NCI-H510A treated with DMSO at 0.1 percent for 48 hours (cell line): ENCODE measurements around the gene AP4S1.
"Not testable (repeated sequence)": the region's sequence is repeated elsewhere in the genome, so short reads cannot be mapped to it uniquely, and the experiment has no call there.

Experiments used
- DNase-seq: peaks from one replicate; lab custom pipeline; 2025; lab: John Stamatoyannopoulos, UW

The AP4S1 gene

DNA sequence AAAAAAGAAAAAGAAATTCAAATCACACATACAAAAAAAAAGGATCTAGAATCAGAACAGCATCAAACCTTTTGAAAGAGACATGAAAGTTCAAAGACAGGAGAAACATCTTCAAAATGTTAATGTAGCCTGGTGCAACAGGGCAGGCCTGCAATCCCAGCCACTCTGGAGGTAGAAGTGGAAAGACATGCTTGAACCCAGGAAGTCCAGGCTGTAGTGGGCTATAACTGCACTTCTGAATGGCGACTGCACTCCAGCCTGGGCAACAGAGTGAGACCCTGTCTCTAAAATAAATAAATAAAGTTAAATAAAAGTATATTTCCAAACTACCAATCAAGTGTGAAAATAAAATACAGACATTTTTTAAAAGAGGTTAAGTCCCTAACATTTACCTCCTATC is 18.7 kb upstream of the AP4S1 start:
- DNase-seq = no peak

DNA sequence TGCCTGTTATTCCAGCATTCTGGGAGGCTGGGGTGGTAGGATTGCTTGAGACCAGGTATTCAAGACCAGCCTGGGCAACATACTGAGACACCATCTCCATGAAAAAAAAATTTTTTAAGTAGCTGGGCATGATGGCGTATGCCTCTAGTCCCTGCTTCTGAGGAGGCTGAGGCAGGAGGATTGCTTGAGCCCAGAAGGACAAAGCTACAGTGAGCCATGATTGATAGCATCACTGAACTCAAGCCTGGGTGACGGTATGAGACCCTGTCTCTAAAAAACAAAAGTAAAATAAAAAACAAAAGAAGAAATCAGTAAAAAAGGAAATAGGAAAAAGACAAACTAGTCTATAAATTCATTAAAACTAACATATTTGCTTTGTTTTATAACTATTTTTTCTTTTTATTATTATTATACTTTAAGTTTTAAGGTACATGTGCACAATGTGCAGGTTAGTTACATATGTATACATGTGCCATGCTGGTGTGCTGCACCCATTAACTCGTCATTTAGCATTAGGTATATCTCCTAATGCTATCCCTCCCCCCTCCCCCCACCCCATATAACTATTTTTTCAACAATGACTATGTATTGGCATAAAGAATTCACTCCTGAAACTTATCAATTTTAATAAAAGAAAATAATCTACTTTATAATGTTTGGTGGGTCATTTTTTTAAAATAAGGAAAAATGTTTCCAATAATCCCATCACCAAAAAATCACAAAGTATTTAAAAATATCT is 15.4 kb upstream of the AP4S1 start:
- DNase-seq = no peak

DNA sequence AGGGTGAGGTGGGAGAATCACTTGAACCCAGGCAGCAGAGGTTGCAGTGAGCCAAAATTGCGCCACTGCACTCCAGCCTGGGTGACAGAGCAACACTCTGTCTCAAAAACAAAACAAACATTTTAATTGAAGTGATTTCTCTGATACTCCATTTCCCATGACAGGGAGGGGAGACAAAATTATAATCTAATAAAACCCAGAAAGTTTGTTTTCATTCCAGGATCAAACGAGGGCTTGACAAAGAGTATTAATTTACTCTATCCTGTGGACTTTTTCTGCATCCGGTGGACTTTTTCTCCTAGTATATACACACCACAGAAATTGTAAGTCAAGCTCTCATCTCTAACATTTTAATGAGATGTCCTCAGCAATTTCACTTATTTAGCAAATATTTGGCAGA is 14.5 kb upstream of the AP4S1 start:
- DNase-seq = no peak

DNA sequence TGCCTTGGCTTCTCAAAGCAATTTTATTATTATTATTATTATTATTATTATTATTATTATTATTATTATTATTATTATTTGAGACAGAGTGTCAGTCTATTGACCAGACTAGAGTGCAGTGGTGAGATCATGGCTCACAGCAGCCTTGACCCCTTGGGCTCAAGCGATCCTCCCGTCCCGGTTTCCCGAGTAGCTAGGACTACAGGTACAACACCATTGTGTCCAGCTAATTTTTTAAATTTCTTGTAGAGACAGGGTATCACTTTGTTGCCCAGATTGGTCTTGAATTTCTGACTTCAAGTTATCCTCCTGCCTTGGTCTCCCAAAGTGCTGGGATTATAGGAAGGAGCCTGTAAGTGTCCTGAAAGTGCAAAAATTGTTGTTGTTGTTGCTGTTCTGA is 11.6 kb upstream of the AP4S1 start:
- no peak for DNase-seq

DNA sequence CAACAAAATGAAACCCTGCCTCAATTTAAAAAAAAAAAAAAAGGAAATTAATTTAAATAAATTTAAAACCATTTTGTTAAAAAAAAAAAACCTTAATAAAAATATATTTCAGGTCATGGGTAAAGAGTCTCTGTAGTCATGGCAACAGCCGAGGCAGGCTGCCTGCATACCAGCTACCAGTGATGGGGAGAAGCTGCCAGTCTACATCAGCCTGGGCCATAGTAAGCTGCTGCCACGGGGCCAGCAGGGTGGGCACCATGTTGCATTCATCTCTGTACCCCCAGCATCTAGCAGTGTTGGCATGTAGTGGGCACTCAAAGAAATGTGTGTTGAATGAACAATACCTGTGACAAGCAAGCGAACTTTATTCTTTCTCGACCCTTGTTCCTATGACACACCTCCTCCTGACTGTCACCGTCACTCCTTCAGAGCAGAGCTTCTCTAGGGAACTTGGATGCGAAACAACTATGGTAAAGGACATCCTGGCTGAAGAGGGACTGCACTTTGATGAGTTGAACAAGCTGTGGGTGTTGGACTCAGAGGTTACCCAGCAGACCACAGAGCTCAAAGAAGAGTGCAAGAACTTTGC is 7.3 kb upstream of the AP4S1 start:
- no peak for DNase-seq

DNA sequence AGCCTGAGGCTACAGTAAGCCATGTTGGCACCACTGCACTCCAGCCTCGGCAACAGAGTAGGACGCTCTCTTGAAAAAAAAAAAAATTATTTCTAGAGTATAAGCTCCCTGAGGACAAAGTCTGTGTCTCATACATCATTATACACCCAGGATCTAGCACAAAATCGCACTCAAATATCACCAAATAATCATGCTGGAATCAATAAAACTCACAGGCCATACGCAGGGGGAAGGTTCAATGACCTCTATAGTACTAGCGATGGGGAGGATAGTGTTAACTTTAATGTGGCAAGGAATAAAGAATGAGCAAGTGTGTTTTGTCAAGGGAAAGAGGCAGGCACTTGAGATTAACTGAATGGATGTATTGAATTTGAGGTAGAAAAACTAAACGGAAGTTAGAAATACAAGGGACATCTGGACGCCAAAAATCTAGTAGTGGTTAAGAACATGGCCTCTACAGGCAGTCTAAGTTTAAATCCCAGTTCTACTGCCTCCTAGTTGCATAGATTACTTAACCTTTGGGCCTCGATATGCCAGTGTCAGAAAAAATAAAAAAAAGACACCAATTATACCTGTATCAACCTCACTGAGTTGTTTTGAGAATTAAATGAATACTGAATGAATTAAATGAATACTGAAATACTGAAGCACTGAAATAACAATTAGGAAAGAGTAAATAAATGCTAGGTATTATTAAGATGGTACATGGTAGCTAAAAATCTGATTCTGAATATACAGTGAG is 4.4 kb upstream of the AP4S1 start:
- DNase-seq = no peak

DNA sequence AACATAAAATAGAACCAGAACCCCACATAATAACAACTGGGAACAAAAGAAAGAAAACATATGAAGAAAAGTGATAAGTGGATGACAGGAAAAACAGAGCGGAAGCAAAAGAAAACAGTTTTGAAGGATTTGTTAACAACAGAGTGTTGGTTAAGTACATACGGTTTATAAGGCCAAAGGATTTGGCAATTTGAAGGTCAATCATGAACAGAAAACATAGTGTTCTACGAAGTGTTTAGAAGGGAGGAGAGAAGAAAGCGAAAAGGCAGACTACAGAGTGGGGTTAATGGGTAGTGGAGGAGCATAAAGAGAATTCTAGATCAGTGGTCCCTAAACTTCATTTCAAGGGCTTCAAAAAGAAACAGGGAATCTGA is 3.9 kb upstream of the AP4S1 start:
- no peak for DNase-seq

DNA sequence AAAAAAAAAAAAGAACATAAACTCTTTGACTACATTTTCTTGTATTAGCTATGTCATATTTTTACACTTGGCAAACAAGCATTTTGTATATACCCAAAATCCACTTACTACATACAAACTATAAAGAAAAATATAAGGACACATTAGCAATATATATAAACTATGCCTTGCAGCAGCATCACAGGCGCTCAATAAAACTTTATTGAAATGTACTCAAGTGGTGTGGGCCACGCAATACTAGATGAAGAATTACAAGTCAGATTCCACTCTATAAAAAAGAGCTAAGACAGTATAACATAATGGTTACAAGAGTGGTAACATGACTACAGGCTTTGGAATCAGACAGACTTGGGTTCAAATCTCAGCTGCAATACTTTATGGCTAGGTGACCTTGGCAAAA is 3.1 kb upstream of the AP4S1 start:
- no peak for DNase-seq

DNA sequence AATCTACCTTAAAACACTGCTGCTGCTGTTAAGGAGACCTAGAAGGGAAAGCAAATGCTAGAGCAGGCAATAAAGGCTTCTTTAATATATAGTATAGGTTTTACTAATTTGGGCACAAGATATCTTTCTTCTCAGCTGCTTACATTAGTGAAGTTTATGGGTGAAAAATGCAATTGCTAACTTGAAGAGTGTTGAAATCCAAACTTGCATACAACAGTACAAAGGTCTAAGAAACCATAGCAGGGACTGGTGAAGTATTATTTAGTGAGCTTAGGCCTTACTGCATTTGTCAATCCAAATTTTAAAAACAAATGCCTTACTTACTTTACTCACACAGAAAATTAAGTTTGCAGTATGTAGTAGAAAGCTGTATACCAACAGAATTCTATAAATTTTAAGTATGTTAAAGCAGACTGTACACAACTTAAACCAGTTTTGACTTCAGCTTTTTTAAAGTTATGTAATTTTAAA is 1.4 kb upstream of the AP4S1 start:
- no peak for DNase-seq

DNA sequence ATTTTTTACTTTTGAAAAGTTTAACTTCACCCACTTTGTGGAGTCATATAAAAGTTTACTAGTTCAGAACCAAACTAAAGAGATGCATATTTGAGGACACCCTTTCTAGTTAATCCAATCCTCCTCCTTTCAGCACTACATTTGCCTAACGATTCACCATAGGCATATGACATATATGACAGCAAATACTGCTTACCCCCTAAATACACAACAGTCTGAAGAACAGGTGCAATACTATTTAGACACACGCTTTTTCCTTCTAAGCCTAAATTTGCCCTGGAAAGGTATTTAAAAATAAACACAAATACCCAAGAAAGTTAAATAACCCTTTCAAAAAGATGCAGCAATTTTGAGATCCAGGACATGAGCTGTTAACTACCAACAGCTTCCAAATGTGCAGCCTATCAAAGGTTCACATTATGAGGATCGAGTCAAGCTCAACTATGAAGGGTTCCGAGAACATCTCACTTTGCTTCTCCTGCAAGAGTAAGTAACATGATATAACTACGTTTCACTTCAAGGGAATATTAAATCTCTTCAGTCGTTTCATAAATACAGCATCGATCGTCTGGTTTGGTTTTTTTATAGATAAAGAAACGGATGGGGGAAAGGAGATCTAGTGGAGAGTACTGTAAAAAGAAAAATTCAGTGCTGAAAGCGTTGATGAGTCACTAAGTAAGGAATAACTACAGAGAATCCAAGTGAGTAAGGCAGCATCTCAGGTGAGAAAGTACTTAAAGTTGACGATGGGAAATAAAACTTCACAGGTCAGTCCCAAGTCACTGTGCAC is 677 bp upstream of the AP4S1 start:
- no peak for DNase-seq

DNA sequence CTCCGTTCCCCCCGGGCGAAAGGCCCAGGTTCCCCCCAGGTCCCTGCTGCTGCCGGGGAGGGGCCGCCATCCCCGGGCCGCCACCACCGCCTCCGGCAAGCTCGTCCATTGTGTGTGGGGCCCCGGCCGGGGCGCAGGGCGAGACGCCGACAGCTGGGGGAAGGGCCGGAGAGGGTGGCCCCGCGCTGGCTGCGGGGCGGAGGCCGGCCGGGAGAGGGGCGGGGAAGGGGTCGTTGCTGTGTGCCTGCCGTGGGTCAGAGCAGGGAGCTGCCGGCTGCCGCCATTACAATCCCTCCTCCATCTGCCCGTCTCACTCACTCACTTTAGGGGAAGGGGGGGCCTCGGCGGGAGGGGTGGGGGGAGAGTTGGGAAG is 614 bp downstream of the AP4S1 start, which contains the start of gene STRN3:
TSS of gene STRN3 (minus strand) at position 303 of the 373 bp plus-strand sequence. CDS start at position 109, 194 bp downstream.
- no peak for DNase-seq

DNA sequence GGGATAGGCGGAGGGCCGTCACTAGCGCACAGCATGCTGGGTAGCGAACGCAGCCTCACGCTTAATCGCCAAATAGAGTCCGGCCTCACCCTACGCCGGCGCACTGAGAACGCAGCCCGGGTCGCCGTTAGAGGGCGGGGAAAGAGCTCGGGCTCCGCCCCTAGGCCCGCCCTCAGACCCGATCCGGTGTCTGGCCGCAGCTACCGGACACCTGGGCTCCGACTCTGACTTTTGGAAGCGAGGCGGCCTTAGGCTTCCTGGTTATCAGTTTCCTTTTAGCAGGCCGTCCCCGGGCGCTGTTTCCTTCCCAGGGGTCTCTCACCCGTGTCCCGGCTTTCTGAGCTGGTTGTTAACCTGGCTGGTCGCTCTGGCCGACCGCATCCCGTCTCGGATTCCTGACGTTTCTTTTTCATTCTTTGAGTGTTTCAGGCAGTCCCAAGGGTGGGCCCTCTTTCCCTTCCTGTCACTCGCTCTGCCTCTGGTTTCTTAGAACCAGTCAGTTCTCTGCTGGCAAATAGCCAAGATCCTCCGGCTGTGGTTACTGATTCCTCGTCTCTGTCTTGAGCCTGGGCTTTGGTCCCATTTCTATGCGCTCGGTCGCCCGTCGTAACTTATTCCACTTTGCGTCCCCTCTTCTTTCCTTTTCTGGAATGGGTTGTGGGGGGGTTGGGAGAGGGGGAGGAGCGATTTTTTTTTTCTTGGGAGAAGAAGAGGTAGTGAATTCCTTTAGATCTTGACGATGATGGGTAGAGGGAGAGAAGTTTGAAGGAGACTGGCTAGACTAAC is 1.2 kb downstream of the AP4S1 start:
- DNase-seq = peak; percentile 94

DNA sequence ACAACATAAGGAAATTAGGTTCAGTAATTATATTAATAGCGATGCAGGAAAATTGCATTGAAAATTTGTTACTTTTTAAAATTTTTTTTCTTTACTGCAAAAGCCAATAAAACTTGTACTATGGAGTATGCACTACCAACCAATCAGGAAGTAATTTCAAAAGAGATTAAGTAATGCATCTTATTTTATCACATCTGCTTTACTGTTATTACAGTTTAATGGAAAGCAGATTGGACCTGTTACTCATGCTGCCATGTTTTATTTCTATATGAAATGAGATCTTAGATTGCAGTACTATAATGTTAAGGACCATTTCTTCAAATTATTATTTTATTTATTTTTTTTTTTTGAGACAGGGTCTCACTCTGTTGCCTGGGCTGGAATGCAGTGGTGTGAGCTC is 2.4 kb downstream of the AP4S1 start:
- no peak for DNase-seq

DNA sequence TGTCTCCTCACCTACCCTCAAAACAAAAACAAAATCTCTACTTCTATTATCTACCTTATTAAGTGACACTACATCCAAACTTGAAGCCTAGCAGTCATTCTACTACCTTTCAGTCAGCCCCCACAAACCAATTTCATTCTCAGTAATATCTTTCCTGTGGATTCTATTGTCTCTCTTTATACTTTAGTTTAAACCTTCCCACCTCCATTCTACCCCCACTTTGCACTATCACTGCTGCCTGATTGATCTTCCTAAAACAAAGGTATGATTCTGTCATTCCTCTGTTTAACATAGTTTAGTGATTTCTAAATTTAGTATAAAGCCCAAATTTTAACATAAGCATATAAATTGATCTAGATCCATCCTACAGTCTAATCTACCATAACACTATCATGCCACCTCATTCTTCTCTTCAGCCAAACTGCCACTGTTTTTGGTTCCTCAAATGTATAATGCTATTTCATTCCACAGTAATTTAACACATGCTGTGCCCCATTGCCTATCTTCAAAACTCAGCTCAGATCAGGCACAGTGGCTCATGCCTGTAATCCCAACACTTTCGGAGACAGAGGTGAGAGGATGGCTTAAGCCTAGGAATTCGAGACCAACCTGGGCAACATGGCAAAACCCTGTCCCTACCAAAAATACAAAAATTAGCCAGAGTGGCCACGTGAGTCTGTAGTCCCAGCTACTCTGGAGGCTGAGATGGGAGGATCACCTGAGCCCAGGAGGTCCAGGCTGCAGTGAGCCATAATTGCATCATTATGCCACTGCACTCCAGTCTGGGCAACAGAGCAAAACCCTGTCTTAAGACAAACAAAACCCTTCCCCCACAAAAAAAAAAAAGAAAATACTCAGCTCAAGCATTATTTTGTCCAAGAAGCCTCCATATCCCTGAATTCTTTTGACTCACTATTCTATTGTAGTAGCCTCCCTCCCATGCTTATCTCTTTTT is 3.8 kb downstream of the AP4S1 start:
- no peak for DNase-seq

DNA sequence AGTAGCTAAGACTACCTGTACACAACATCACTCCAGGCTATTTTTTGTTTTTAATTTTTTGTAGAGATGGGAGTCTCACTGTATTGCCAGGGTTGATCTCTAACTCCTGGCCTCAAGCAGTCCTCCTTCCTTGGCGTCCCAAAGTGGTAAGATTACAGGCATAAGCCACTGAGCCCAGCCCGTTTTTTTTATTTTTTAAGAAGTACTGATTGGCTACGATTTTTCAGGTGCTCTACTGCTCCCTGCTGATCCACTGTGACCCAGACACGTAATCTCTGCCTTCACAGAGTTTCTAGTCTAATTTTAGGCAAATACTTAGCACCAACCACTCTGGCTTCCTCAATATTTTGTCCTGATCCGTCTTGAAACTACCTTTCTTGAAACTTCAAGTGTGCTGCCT is 5.0 kb downstream of the AP4S1 start:
- DNase-seq = no peak

DNA sequence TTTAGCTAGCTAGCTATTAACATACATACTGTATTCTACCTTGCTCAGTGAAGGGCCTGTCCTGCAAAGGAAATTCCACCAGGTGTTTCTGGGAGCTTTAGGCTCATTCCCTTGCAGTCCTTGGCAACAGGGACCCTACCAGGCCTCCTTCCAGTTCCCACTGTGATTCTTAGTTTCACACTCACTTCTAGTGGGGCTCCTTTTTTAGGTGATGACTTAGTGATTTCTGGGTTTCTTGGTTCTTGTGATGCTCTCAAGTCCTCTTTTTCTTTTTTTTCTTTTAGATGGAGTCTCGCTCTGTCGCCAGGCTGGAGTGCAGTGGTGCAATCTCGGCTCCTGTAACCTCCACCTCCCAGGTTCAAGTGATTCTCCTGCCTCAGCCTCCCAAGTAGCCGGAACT is 11.1 kb downstream of the AP4S1 start:
- DNase-seq = no peak

DNA sequence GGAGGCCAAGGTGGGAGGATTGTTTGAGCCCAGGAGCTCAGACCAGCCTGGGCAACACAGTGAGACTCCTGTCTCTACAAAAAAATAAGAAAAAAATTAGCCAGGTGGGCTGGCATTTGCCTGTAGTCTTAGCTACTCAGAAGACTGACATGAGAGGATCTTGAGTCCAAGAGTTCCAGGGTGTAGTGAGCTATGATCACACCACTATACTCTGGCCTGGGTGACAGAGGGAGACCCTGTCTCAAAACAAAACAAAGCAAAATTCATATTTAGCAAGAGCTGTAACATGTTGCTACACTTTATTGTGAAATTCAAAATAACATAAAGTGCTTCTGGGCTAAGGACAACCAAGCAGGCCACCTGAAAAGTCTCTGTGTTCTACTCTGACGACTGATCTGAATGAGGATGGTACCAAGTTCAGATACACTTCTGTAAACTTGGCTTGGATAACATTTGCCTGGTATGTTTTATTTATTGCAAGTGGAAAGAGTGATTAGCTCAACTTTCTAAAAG is 12.3 kb downstream of the AP4S1 start:
- DNase-seq = no peak

DNA sequence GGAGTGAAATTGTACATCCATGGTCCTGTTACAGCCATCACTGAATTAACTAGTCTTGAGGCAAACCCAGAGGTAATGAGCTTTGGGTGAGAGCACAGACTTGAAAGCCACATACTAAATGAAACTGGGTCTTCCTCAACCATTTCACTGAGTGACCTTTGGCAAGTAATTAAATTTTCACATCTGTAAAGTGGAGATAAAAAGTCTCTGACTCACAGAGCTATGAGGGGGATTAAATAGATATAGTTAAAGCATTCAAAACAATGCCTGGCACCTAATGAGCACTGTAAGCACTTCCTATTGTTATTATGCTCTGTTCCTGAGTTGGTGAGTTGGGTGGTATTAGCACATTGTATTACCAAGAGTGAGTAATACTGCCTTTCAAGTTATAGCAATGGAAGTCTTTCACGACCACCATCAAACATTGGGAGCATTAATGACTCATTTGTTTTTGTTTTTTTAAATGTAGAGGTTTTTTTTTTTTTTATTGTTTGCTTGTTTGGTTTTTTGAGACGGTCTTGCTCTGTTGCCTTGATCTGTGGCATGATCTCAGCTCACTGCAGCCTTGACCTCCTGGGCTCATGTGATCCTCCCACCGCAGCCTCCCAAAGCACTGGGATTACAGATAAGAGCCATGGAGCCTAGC is 13.2 kb downstream of the AP4S1 start:
- no peak for DNase-seq

DNA sequence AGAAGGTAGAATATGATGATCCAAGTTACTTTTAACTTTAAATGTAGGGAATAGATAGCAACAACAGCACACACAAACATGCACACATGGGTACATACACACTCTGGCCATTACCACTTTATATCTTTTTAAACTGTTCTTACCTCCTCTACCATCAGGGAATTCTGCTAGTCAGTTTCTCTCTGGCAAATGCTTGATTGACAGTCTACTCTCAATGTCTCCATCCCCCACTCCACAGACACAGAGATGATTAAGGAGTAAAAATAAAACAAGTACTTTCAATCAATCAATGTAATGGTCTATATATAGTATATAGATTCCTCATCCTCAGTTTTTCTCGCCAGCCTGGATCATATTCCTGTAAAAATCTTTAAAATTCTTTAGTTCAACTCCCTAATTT is 16.9 kb downstream of the AP4S1 start:
- DNase-seq = no peak

DNA sequence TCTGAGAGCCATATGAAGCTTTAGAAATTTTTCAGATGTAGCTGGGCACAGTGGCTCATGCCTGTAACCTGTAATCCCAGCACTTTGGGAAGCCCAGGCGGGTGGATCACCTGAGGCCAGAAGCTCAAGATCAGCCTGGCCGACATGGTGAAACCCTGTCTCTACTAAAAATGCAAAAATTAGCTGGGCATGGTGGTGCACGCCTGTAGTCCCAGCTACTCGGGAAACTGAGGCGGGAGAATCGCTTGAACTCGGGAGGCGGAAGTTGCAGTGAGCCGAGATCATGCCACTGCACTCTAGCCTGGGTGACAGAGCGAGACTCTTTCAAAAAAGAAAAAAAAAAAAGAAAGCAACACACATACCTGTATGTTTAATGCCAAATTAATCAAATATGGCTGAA is 17.4 kb downstream of the AP4S1 start:
- DNase-seq = not testable (repeated sequence)
